Measurements from ENCODE around the gene BRD4. TPM values are rescaled to one million over a fixed set of nuclear protein-coding genes. Genes with fewer than 3 reads are reported as not detected.

Gene BRD4
- total and polyA plus RNA-seq, 2 donors from 2014 or later: 14.3 to 107 TPM

- no peak overlapping the region for H3K9ac ChIP-seq (ENCODE audit: low read length in 3 of 3)
- DNase-seq (no peak), FAIRE-seq (no peak)
- no peaks in the 10 kb centered on the region for H3K9me3 ChIP-seq (ENCODE audit: control insufficient read depth in 2 of 3, insufficient read depth in 1 of 3, low read length in 3 of 3)
- no peak for TF ChIP-seq CTCF (IDR thresholded peaks at IDR 0.05; ENCODE audit: borderline replicate concordance, extremely low read depth, insufficient read depth)
- no peak overlapping the region for H3K4me3 ChIP-seq (ENCODE audit: low read length in 3 of 3)
- no peaks in the 10 kb centered on the region for H3K27me3 ChIP-seq (ENCODE audit: control insufficient read depth, insufficient read depth, low read length)
- no peaks in the 10 kb centered on the region for H3K36me3 ChIP-seq (ENCODE audit: control insufficient read depth in 2 of 3, insufficient read depth in 3 of 3, low read length in 3 of 3)
- H3K4me1 ChIP-seq (ENCODE audit: control insufficient read depth in 2 of 3, insufficient read depth in 2 of 3, low read depth in 1 of 3, low read length in 3 of 3): peaks cover 6 to 61% (median 56%) of the 10 kb centered on the region in 3 donors
- peak overlapping the region in 1 of 2 donors; percentile 57 for H3K27ac ChIP-seq (ENCODE audit: low read depth in 2 of 2, low read length in 2 of 2)
- intact Hi-C loops (cut with DNase I): no loop called here
These were observed 14.8 kb downstream of the BRD4 start for GRCh38 chr19:15317392-15318071.

- no peak for FAIRE-seq
- Histone ChIP-seq H3K27ac (ENCODE audit: low read depth in 2 of 2, low read length in 2 of 2) (peak overlapping the region in 1 of 2 donors; percentile 25), H3K27me3 (ENCODE audit: control insufficient read depth, insufficient read depth, low read length) (no peaks in the 10 kb centered on the region), H3K36me3 (ENCODE audit: control insufficient read depth in 2 of 3, insufficient read depth in 3 of 3, low read length in 3 of 3) (no peaks in the 10 kb centered on the region), H3K9ac (ENCODE audit: low read length in 3 of 3) (no peak overlapping the region), H3K4me1 (ENCODE audit: control insufficient read depth in 2 of 3, insufficient read depth in 2 of 3, low read depth in 1 of 3, low read length in 3 of 3) (peaks cover 2 to 55% (median 52%) of the 10 kb centered on the region in 3 donors), H3K4me3 (ENCODE audit: low read length in 3 of 3) (no peak overlapping the region), H3K9me3 (ENCODE audit: control insufficient read depth in 2 of 3, insufficient read depth in 1 of 3, low read length in 3 of 3) (no peaks in the 10 kb centered on the region)
- intact Hi-C loops (cut with DNase I): no loop called here
- no peak for DNase-seq
- no peak for TF ChIP-seq CTCF (IDR thresholded peaks at IDR 0.05; ENCODE audit: borderline replicate concordance, extremely low read depth, insufficient read depth)
These were observed 15.8 kb downstream of the BRD4 start for GRCh38 chr19:15316498-15316897.

GRCh38 chr19:15315101-15315500 is 17.2 kb downstream of the BRD4 start:
- Histone ChIP-seq H3K27ac (ENCODE audit: low read depth in 2 of 2, low read length in 2 of 2) (peak overlapping the region in 1 of 2 donors; percentile 41), H3K9ac (ENCODE audit: low read length in 3 of 3) (no peak overlapping the region), H3K4me3 (ENCODE audit: low read length in 3 of 3) (no peak overlapping the region), H3K27me3 (ENCODE audit: control insufficient read depth, insufficient read depth, low read length) (no peaks in the 10 kb centered on the region), H3K4me1 (ENCODE audit: control insufficient read depth in 2 of 3, insufficient read depth in 2 of 3, low read depth in 1 of 3, low read length in 3 of 3) (peaks cover 2 to 45% (median 45%) of the 10 kb centered on the region in 3 donors), H3K9me3 (ENCODE audit: control insufficient read depth in 2 of 3, insufficient read depth in 1 of 3, low read length in 3 of 3) (no peaks in the 10 kb centered on the region), H3K36me3 (ENCODE audit: control insufficient read depth in 2 of 3, insufficient read depth in 3 of 3, low read length in 3 of 3) (no peaks in the 10 kb centered on the region)
- intact Hi-C loops (cut with DNase I): no loop called here
- no peak for TF ChIP-seq CTCF (IDR thresholded peaks at IDR 0.05; ENCODE audit: borderline replicate concordance, extremely low read depth, insufficient read depth)
- DNase-seq (peak in 2 of 5 donors; percentile 30 to 43), FAIRE-seq (no peak)

All from kidney (tissue), 14 donors.